Hematopoietic multipotent progenitor cell (in vitro differentiated cells): ENCODE results near the gene MAST4. TPM values are rescaled to one million over a fixed set of nuclear protein-coding genes. Genes with fewer than 3 reads are reported as not detected.

Experiments
- DNase-seq, 3 donors: peaks; one replicate each; pipeline ENCODE4 v3.0.0-alpha.2; 2011 to 2015; ENCODE audit warnings: low read depth in 2 of 3, low spot score in 2 of 3
- total RNA-seq: library from RNA; depleted of rRNA; stranded (reverse); fragments of >200 nt; gene quantifications from one replicate; pipeline ENCODE4 v1.2.3, GENCODE V29; 2012

Gene MAST4
- total RNA-seq, 1 donor, result 19.9 TPM

DNA sequence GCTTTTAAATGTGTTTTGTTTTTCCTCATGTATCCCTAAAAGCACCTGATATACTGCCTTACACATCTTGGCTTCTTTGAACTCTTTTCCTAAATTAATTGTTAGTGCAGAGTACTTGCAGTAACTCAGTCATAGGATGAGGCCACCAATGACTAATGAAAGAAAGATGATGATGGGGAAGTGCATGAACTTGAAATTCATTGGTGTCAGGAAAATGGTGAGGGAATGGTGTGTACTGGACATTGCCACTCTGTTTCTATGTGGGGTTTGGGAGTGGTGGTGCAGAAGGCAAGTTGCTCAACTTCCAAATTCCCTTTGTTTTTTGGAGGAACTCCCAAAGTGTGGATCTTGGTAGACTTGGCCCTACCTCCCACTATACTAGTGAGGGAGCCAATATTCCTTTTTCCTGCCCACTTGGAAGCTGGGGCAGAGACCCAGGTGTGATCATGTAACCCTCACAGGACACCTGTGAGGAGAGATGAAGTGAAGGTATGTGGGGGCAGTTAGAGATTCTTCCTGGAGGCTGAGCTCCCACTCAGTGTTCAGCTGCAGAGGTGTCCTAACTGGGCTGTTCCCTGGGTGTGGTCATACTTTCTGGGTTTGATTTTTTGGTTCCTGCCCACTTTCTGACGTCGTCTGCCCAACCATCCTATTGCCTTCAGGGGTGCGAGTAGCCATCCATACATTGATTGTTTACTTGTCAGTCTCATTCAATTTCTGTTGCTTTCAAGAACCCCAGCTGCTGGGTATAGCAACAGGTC, 298.5 kb downstream of the MAST4 start:
- no peak for DNase-seq

DNA sequence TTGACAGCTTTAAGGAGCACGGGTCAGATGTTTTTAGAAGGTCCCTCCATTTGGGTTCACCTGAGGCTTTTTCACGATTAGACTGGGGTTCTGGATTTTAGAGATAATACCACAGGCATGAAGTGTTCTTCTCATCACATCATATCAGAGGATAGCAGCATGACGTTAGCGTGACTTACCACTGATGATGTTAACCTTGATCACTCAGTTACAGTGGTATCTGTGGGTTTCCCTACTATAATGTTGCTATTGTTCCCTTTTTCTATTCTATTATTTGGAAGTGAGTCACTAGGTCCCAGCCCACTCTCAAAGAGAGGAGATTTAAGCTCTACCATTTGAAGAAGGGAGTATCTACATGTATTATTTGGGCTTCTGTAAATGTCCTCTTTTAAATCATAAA, 300.0 kb downstream of the MAST4 start:
- peak in 2 of 3 donors; percentile 24 to 31 for DNase-seq

DNA sequence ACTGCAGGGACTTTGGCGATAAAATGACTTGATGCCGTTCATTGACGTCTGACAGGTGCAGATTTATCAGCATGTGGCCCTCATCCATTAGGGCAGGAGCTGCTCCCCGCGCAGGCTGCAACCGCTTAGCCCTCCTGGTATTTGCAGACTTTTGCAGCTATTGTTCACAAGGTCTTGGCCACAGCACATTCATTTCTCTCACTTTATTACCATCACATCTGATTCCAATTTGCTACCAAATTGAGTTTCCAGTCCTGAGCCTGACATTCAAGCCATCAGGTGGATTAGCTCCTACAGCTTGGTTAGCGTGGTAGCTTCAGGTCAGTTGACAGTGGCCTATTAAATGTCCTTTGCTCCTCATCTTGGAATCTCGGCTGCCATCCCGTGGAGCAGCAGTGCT, 301.2 kb downstream of the MAST4 start:
- no peak for DNase-seq

DNA sequence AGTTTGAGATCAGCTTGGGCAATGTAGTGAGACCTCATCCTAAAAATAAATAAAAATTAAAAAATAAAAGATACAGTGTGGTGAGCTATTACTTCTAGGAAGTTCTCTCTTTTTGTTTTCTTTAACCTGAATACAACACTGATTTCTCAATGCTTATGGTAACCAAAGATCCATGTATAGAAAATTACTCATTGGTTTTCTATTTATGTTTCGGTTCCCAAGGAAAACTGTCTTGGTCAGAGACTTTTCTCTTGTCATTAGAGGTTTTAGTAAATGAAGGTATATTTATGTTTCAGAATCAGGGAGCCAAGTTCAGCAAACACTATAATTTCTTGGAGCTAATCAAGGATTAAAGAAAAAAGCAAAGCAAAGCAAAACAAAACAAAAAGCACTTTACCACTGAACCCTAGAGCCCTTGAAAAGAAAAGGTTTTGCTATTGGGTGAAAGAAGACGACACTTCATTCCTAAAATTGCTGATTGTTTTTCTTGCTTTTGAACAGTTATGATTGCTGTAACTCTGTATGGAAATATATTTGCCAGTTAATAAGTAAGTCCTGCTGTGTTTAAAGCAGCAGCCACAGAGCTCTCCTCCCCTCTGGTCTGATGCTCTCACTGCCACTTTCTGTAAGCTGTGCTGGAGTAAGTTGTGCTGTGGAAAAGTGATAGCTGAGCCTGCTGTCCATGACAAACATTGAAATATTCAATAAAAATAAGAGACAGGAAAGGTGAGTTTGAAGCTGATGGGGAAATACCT, 302.2 kb downstream of the MAST4 start:
- no peak for DNase-seq

DNA sequence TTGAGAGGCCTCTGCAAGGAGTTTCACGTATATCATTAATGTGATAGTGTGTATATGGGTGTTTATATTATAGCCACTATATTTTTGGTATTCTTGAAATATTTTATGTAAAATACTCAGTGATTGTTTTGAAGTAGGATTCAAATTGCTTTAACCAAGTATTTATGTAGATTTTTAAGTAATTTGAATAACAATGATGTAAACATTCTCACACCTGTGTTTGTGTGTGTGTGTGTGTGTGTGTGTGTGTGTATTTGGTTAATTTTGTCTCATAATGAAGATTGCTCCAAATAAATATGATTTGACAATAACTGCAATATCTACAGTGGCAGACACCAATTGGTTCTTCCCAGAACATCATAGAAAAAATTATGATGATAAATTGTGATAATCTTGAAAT, 307.0 kb downstream of the MAST4 start:
- no peak for DNase-seq

DNA sequence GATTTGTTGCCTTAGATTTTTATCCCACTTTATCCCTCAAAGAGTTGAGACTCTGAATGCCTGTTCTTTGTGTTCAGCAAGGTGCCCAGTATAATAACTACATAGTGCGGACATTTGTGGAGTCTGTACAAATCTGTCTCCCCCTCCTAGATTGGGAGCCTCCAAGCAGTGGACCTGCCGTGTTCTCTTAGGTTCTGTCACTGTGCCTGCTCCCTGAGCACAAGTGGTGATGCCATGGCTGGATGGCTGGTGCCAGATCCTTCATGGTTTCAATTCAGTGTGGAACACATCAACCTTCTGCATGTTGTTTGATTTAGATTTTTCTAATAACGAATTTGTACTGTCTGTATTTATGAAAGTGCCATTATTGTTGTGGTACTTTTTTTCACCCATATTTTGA, 307.5 kb downstream of the MAST4 start:
- DNase-seq, result no peak

DNA sequence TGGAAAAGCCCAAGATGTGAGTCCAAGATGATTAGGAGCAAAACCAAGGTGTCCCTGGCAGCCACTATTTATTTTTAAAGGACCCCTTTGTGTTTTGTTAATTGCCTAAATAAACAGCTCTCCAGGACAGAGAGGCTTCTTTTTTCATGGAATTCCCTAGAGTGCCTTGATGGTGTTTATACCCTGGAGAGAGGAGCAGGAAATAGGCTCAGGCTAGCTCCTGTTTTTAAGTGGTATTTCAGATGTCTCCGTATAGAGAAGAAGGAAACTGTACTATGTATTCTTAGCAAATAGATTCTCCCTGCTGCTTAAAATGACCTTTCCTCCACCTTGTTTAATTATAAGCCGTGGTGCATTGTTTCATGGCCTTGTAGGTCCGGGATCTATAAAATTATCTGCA, 308.0 kb downstream of the MAST4 start:
- no peak for DNase-seq

DNA sequence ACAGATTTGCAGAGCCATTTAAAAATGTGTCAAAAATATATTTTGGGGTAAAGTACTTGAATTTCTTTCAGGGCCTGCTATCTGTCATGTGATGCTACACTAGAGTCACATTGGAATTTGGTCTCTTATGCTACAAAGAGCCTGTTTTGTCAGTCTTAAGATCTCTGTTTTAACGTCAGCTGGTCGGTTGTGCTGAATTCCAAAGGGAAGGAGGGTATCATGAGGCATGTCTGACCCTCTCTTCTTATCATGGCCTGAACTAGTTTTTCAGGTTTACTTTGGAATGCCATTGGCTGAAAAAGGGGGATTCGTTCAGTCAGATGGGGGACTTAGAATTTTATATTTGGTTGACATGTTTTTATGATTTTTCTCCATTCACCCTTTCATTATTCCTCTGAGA, 309.8 kb downstream of the MAST4 start:
- no peak for DNase-seq

DNA sequence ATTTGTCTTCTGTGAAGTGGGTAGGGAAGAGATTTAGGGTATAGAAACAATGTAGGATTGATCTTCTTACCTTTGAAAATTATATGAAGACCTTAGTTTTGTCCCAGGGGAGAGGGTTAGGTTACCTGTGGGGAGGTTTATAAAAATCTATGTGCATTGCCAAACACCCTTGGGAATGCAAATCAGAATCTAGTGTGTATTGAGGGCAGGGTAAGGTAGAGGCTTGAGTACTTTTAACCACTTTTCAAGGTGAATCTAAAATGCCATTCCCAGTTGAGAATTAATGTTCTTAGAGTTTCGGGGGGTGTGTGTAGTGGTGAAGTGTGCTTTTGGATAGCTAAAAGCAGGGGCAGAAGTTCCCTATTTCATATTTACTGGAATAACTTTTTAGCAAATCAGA, 312.0 kb downstream of the MAST4 start:
- no peak for DNase-seq

DNA sequence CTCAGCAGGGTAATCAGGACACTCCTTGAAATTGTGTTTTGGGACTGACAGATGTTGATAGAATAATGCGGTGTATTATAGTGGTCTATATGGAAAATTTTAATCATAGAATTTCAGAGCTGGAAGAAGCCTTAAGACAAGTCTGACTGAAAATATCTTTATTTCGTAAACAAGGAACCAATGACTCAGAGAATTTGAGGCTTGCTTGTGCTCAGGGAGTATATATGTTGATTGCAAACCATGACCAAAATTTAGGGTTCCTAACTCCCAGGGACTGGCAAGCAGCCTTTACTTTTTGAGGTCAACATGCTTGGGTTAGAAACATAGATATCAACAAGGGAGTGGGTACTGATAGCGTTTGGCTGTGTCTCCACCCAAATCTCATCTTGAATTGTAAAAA, 313.2 kb downstream of the MAST4 start:
- DNase-seq, result no peak

DNA sequence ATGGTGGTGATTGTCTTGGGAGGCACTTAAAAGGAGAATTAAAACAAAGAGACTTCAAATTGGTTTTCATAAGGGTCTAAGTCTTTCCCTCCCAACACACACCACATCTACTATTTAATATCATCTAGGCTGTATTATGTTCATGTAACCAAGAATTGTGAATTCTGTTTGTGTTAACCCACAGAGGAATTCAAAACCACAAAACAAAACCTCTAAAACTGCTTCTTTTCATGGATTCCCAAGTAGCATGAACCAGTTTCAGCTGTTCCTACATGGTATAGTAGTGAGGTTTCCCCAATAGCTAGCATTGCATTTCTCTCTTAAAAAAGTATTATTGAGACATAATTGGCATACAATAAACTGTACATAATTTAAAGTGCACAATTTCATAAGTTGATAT, 316.6 kb downstream of the MAST4 start:
- no peak for DNase-seq

DNA sequence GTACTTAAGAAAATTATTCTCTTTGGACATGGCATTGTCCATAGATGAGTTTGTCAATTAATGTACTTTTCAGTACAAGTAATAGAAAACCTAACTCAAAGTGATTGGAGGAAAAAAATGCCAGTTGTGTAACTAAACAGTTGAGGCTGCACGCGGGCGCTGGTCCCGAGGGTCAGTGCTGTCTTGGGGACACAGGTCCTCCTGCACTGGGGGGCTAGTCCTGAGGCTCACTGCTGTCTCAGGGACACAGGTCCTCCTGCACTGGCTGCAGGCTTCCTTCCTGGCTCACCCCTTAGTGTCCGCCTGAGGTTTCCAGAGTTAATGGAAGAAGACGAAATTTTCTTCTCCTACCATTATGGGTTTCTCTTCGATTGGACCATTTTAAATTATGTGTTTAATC, 319.3 kb downstream of the MAST4 start:
- DNase-seq, result no peak

DNA sequence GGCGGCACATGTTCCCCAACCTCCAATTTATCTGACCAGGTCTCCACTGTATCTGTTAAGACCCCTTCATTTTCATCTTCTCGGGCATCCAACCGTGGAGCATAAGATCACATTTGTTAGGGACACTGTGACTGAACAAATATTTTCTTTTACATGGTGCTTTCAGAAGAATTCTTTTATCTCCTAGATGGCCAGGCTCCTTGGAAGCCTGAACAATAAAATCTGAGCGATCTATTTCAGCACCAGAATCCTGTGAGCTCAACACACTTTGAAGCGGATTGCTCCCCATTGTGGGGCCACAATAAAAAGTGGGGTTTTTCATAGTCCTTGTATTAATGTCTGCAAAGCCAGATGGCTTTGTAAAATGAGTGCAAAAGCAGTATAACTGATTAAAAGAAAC, 326.7 kb downstream of the MAST4 start:
- no peak for DNase-seq

DNA sequence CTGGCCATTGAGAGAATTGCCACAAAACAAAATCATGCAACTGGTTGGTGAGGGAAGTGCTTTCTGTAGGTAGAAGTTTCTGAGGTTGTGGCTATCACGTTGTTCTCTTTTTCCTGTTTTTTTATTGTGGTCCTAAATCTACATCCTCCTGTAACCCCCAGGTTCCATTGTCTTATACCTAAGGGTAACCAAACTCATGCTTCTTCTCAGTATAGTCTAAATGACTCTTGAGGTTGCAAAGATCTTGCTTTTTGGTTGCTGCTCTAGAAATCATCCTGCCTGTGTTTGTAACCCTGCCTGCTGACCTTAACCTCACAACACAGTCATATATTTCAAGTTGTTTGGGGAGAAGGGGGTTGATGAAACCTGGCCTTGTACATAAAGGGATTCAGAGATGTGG, 327.3 kb downstream of the MAST4 start:
- DNase-seq, result no peak

DNA sequence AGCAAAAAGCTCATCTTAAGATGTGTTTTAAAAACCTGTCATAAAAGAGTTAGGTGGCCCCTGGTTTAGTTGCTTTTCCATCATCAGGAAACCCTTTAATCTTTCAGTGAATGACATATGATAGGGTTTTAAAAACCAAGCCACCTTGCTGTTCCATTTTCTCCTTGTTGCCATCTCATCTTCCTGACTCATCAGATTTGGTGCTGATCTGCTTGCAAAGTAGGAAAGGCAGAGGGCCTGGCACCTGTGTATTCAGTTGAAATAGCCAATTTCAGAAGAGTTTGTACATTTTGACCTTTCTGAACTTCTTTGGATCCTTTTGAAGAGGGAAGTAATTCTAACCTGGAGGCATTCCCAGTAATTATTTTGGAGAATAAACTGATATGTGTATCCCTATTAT, 327.7 kb downstream of the MAST4 start:
- DNase-seq, result no peak

DNA sequence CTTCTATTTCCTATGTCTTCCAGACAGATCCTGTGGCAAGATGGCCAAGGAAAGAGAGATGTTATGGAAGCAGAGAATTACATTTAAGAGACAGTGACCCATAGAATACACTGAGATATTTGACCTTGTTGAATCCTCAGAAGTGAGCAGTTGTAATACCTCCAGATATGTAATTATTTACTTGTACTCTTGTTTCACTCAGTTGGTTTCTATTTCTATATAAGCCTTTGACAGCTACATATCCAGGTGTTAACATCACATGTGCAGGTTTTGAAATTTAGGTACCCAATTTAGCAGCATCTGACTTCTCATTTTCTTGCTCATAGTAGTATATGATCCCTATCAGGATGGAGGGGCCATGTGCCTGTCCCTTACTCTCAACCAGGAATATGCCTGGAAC, 330.9 kb downstream of the MAST4 start:
- no peak for DNase-seq

DNA sequence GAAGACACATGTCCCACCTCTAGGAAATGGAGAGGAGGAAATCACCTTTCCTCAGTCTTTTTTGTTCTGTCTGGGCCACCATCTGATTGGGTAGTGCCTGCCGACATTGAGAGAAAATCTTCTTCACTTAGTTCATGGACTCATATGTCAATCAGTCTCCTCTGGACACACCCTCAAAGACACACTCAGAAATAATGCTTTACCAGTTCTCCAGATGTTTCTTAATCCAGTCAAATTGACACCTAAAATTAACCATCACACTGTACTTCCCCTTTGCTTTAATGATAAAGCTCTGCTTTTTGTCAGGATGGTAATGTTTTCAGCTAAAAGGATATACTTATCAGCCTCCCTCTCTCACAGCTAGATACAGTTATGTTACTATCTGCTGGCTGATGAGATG, 333.1 kb downstream of the MAST4 start:
- no peak for DNase-seq

DNA sequence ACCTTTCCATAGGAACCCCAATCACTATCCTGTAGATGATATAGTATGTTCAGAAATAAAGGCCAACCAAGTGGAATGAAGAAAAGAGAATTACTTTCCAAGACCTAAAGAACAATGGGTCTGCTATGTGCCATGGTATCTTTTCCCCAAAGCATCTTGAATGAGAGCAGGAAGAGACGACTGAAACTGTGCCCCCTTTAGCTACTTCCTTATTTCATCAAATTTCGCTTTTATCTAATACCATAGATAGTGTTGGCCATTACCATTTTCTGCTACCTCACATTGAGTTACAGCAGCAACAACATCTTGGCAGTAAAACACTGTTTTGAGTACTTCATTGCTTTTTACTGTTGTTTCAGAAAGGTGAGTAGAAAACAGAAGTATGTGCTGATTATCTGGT, 333.8 kb downstream of the MAST4 start:
- DNase-seq, result no peak

DNA sequence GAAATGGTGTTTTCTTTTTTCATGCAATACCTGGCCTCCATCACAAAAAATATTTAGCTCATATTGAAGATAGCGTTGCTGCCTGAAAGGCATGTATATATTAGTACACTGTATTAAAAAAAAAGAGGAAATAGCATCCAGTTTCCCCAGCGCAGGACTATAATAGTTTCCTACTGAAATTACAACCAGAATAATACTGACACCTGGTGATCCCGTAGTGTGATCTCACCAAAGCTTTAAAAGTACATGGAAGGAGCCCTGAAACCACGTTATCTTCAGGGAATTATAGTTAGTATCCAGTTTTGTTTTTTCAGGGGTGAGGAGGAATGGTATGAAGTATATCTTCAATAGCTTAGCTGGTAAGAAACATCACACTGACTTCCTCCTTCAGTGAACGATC, 335.5 kb downstream of the MAST4 start:
- DNase-seq, result peak in 2 of 3 donors; percentile 17 to 19

DNA sequence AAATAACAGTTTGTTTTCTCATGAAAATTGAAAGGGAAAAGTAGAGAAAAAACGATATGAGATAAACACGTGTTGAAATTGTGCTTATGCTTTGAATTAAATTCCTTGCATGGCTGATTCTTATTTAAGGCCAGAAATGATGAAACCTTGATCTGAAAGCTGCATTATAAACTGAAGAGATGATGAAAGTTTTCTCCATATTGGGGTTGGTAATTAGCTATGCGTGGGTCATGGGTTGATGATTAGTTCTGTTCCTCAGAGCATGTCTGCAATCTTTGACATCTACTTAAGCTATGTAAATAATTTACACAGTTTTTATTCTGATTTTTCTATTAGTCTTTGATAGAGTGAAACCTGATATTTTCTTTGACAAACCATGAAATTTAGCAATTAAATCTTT, 336.3 kb downstream of the MAST4 start:
- DNase-seq, result no peak

DNA sequence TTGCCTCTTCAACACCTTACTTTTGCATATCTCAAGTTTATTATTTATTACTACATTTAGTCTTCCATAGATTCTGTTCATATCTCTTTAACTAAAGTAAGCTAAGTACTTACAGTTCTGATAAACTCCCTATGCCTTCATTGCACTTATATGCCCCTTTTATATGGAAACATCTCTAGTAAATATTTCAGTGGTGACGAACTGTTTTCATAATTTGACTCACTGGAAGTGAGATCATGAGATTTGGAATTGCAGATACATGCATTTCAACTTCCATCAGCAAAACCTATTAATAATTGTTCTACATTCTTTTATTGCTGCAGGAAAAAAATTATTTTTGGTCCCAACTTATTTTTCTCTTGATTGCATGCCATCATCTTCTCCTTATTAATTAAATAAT, 336.9 kb downstream of the MAST4 start:
- DNase-seq, result no peak

DNA sequence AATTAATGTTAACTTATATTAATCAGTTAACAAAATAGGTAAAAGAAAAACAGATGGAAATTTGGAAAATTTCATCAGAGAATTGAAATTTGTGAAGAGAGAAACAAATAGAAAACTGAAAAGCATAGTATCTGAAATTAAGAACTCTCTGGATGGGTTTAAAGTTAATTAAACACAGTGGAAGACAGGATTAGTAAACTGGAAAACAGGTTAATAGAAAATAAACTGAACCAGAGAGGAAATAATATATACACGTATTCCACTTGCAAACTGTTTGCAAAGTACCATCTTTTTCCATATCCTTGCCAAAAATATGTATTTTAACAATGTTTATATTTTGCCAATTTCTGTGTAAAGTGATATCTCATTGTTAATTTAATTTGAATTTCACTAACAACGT, 342.9 kb downstream of the MAST4 start:
- no peak for DNase-seq
